Activated T-helper 2 cell treated with anti-CD3 and anti-CD28 coated beads, Interferon-gamma antibody, Interleukin-2, Interleukin-4, amounts not matched to agents 10 μg/mL and 5 μg/mL and 100 μg/mL, durations not matched to agents 14 hours and 24 hours and 36 hours (primary cell): ENCODE measurements around the gene KRTCAP3. TPM values are rescaled to one million over a fixed set of nuclear protein-coding genes. Genes with fewer than 3 reads are reported as not detected.
A peak's percentile ranks its signal among the peaks of the same experiment; 100 is the strongest.

ENCODE experiments used
- DNase-seq: peaks from one replicate; pipeline ENCODE4 v3.0.0; 2021; ENCODE audit warnings: low spot score
- H3K27ac Mint-ChIP-seq: one replicate; pipeline ENCODE4 v1.8.0; 2021; ENCODE audit warnings: mixed read lengths
- H3K27me3 Mint-ChIP-seq: one replicate; pipeline ENCODE4 v1.8.0; 2021; ENCODE audit warnings: low read depth, mixed read lengths
- H3K36me3 Mint-ChIP-seq: one replicate; pipeline ENCODE4 v1.8.0; 2021; ENCODE audit warnings: low read depth, mixed read lengths
- H3K4me1 Mint-ChIP-seq: one replicate; pipeline ENCODE4 v1.8.0; 2021; ENCODE audit warnings: low read depth, mixed read lengths
- H3K4me3 Mint-ChIP-seq: one replicate; pipeline ENCODE4 v1.8.0; 2021; ENCODE audit warnings: low read depth, mild to moderate bottlenecking, moderate library complexity, mixed read lengths
- H3K9me3 Mint-ChIP-seq: one replicate; pipeline ENCODE4 v1.8.0; 2021; ENCODE audit warnings: mixed read lengths
- intact Hi-C: fragments of 100-400 bp; cut with micrococcal nuclease; formaldehyde crosslinking; loops from one replicate; pipeline ENCODE4 v1.15.1; 2023
- total RNA-seq: library from RNA; stranded (reverse); gene quantifications from 2 replicates; pipeline ENCODE4 v1.2.3, GENCODE V29; 2022

KRTCAP3 gene, protein sequence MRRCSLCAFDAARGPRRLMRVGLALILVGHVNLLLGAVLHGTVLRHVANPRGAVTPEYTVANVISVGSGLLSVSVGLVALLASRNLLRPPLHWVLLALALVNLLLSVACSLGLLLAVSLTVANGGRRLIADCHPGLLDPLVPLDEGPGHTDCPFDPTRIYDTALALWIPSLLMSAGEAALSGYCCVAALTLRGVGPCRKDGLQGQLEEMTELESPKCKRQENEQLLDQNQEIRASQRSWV
- total RNA-seq, result 6.2 and 7.5 TPM in 2 replicates

- intact Hi-C loops, result no loop called here
- H3K4me1 Mint-ChIP-seq, result no peaks in the 10 kb centered on the region
- H3K36me3 Mint-ChIP-seq, result peaks cover 50% of the 10 kb centered on the region
- no peak within 1 kb of the TSS for H3K27ac Mint-ChIP-seq
- H3K27me3 Mint-ChIP-seq, result no peaks in the 10 kb centered on the region
- H3K9me3 Mint-ChIP-seq, result no peaks in the 10 kb centered on the region
- H3K4me3 Mint-ChIP-seq, result no peak within 1 kb of the TSS
- DNase-seq, result no peak
Measured at GRCh38 chr2:27441958-27442919, at the start of gene KRTCAP3. Gene KRTCAP3, plus strand, starts transcription at chr2:27442381. Its CDS starts 32 bp downstream, at chr2:27442413.

GRCh38 chr2:27393225-27393624 is 49.0 kb upstream of the KRTCAP3 start:
- intact Hi-C loops, result no loop called here
- Mint-ChIP-seq H3K27me3 (no peaks in the 10 kb centered on the region), H3K4me3 (no peak overlapping the region), H3K27ac (no peak overlapping the region), H3K4me1 (peaks cover 27% of the 10 kb centered on the region), H3K36me3 (peaks cover 43% of the 10 kb centered on the region), H3K9me3 (no peaks in the 10 kb centered on the region)
- no peak for DNase-seq

- Mint-ChIP-seq H3K4me1 (peaks cover 23% of the 10 kb centered on the region), H3K36me3 (peaks cover 44% of the 10 kb centered on the region), H3K4me3 (no peak overlapping the region), H3K9me3 (no peaks in the 10 kb centered on the region), H3K27me3 (no peaks in the 10 kb centered on the region), H3K27ac (peak overlapping the region; percentile 20)
- intact Hi-C loops, result no loop called here
- DNase-seq, result no peak
Measured at GRCh38 chr2:27398962-27399361, 43.2 kb upstream of the KRTCAP3 start.

GRCh38 chr2:27400348-27401135 is 41.6 kb upstream of the KRTCAP3 start:
- H3K4me3 Mint-ChIP-seq, result no peak overlapping the region
- peaks cover 22% of the 10 kb centered on the region for H3K4me1 Mint-ChIP-seq
- H3K27ac Mint-ChIP-seq, result peak overlapping the region; percentile 29
- peaks cover 50% of the 10 kb centered on the region for H3K36me3 Mint-ChIP-seq
- no peak for DNase-seq
- H3K9me3 Mint-ChIP-seq, result no peaks in the 10 kb centered on the region
- H3K27me3 Mint-ChIP-seq, result no peaks in the 10 kb centered on the region
- intact Hi-C loops, result no loop called here

GRCh38 chr2:27407798-27408491 is 34.2 kb upstream of the KRTCAP3 start:
- no peak for DNase-seq
- peak overlapping the region; percentile 74 for H3K27ac Mint-ChIP-seq
- intact Hi-C loops, result loop anchor here (2.0 kb wide), 1 partner anchor 37 kb away; the partner anchor contains the start of genes EIF2B4 and SNX17
- H3K4me3 Mint-ChIP-seq, result peak overlapping the region; percentile 89
- H3K9me3 Mint-ChIP-seq, result no peaks in the 10 kb centered on the region
- peaks cover 38% of the 10 kb centered on the region for H3K36me3 Mint-ChIP-seq
- peaks cover 25% of the 10 kb centered on the region for H3K4me1 Mint-ChIP-seq
- H3K27me3 Mint-ChIP-seq, result peaks cover 2% of the 10 kb centered on the region

GRCh38 chr2:27408601-27409320 is 33.4 kb upstream of the KRTCAP3 start:
- intact Hi-C loops, result loop anchor here (1.0 to 2.0 kb wide), 3 partner anchors 20 to 52 kb away; partner anchors contain the start of genes EIF2B4, GTF3C2, NRBP1 and SNX17
- DNase-seq, result peak; percentile 20
- H3K27ac Mint-ChIP-seq, result peak overlapping the region; percentile 74
- H3K4me1 Mint-ChIP-seq, result peaks cover 20% of the 10 kb centered on the region
- H3K4me3 Mint-ChIP-seq, result peak overlapping the region; percentile 89
- H3K9me3 Mint-ChIP-seq, result no peaks in the 10 kb centered on the region
- H3K27me3 Mint-ChIP-seq, result peaks cover 3% of the 10 kb centered on the region
- peaks cover 33% of the 10 kb centered on the region for H3K36me3 Mint-ChIP-seq

- Mint-ChIP-seq H3K9me3 (no peaks in the 10 kb centered on the region), H3K4me3 (peak within 1 kb of the TSS; percentile 89), H3K4me1 (peaks cover 20% of the 10 kb centered on the region), H3K36me3 (peaks cover 27% of the 10 kb centered on the region), H3K27ac (peak within 1 kb of the TSS; percentile 88), H3K27me3 (peaks cover 3% of the 10 kb centered on the region)
- peak; percentile 96 for DNase-seq
- intact Hi-C loops, result loop anchor here (1.0 to 2.0 kb wide), 3 partner anchors 19 to 53 kb away; partner anchors contain the start of genes EIF2B4, GTF3C2, NRBP1 and SNX17
Measured at GRCh38 chr2:27409321-27410073, 32.7 kb upstream of the KRTCAP3 start, which contains the start of gene PPM1G. Gene PPM1G, minus strand, starts transcription at chr2:27409591. Its CDS starts 169 bp downstream, at chr2:27409422.

- Mint-ChIP-seq H3K4me1 (peaks cover 13% of the 10 kb centered on the region), H3K36me3 (peaks cover 6% of the 10 kb centered on the region), H3K27ac (no peak overlapping the region), H3K27me3 (peaks cover 5% of the 10 kb centered on the region), H3K9me3 (no peaks in the 10 kb centered on the region), H3K4me3 (no peak overlapping the region)
- no peak for DNase-seq
- intact Hi-C loops, result no loop called here
Measured at GRCh38 chr2:27412419-27413152, 29.6 kb upstream of the KRTCAP3 start.

DNA sequence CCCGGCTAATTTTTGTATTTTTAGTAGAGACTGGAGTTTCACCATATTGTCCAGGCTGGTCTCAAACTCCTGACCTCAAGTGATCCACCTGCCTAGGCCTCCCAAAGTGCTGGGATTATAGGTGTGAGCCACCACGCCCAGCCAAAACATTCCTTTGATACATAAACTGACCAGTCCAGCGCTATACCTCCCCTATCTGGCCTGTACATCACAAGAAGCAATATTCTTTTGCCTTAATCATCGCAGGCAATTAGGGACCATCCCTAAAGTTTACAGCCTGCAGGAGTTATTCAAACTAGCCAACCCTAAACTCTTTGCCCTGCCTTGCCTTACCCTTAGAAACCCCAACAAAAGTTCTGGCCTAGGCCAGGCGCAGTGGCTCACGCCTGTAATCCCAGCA is 26.0 kb upstream of the KRTCAP3 start:
- Mint-ChIP-seq H3K9me3 (no peaks in the 10 kb centered on the region), H3K4me1 (no peaks in the 10 kb centered on the region), H3K27me3 (peaks cover 6% of the 10 kb centered on the region), H3K36me3 (no peaks in the 10 kb centered on the region), H3K27ac (no peak overlapping the region), H3K4me3 (no peak overlapping the region)
- intact Hi-C loops, result no loop called here
- DNase-seq, result no peak

DNA sequence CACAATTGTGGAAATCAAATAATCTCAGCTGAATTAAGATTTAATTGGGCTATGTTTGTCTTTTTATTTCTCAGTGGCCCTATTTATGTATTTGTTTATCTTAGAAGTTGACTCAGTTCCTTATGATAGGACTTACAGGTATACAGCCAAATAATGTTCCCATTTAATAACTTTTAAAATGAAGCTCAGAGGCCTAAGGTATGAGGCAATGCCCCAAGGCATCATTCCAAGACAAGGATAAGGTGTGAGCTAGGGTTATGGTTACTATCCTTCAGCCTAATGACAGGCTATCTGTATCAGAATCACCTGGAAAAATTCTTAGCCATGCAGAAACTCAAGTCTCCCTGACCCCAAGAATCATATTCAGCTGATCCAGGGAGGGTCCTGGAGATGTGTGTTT is 21.2 kb upstream of the KRTCAP3 start:
- Mint-ChIP-seq H3K4me1 (no peaks in the 10 kb centered on the region), H3K9me3 (no peaks in the 10 kb centered on the region), H3K36me3 (no peaks in the 10 kb centered on the region), H3K27me3 (peaks cover 5% of the 10 kb centered on the region), H3K4me3 (no peak overlapping the region), H3K27ac (no peak overlapping the region)
- intact Hi-C loops, result no loop called here
- DNase-seq, result no peak
